DOHH2 (cell line): ENCODE results near the gene INSIG1.

Experiments
- H3F3A ChIP-seq: fragments of 200-600 bp; sonication (generic), shearing (Covaris generic); 2 replicates; pipeline ENCODE4 v1.6.0; 2016; ENCODE audit warnings: antibody characterized with exemption, mild to moderate bottlenecking; ENCODE audit not compliant: control insufficient read depth, insufficient read depth
- H3K27ac ChIP-seq: fragments of 200-600 bp; sonication (generic); 2 replicates; pipeline ENCODE4 v1.5.1; 2014; ENCODE audit warnings: low read depth, mild to moderate bottlenecking, low read length, moderate library complexity
- H3K27me3 ChIP-seq: fragments of 200-600 bp; sonication (generic); 2 replicates; pipeline ENCODE4 v1.6.1; 2014; ENCODE audit warnings: mild to moderate bottlenecking, low read length, mixed read lengths; ENCODE audit not compliant: control insufficient read depth
- H3K36me3 ChIP-seq: fragments of 200-600 bp; sonication (generic); 2 replicates; pipeline ENCODE4 v1.6.1; 2014; ENCODE audit warnings: mild to moderate bottlenecking, low read length, moderate library complexity, mixed read lengths; ENCODE audit not compliant: control insufficient read depth
- H3K4me1 ChIP-seq: fragments of 200-600 bp; sonication (generic); 2 replicates; pipeline ENCODE4 v1.6.1; 2014; ENCODE audit warnings: mild to moderate bottlenecking, low read length, mixed read lengths; ENCODE audit not compliant: control insufficient read depth
- H3K4me2 ChIP-seq: fragments of 200-600 bp; sonication (generic); 2 replicates; pipeline ENCODE4 v1.6.0; 2014; ENCODE audit warnings: mild to moderate bottlenecking, low read length, moderate library complexity
- H3K4me3 ChIP-seq: fragments of 200-600 bp; sonication (generic); 2 replicates; pipeline ENCODE4 v1.5.1; 2014; ENCODE audit warnings: mild to moderate bottlenecking, low read length, mixed read lengths
- H3K79me2 ChIP-seq: fragments of 200-600 bp; sonication (generic); 2 replicates; pipeline ENCODE4 v1.6.1; 2014; ENCODE audit warnings: mild to moderate bottlenecking, low read length, mixed read lengths; ENCODE audit not compliant: control insufficient read depth
- H3K9me2 ChIP-seq: fragments of 200-600 bp; sonication (generic); replicated peaks from 2 replicates; pipeline ENCODE4 v1.6.1; 2014; ENCODE audit warnings: mild to moderate bottlenecking, low read length, mixed read lengths; ENCODE audit not compliant: control insufficient read depth
- H3K9me3 ChIP-seq: fragments of 200-600 bp; sonication (generic); 2 replicates; pipeline ENCODE4 v1.6.1; 2014; ENCODE audit warnings: antibody characterized with exemption, low read length, mixed read lengths; ENCODE audit not compliant: control insufficient read depth, insufficient read depth
- H4K20me1 ChIP-seq: fragments of 200-600 bp; sonication (generic); 2 replicates; pipeline ENCODE4 v1.6.0; 2014; ENCODE audit warnings: low read depth, mild to moderate bottlenecking, antibody characterized with exemption, low read length, moderate library complexity; ENCODE audit not compliant: control insufficient read depth, insufficient read depth
- CTCF ChIP-seq: fragments of 200-600 bp; sonication (generic); IDR thresholded peaks from one replicate; pipeline ENCODE4 v1.5.1; 2014; ENCODE audit warnings: antibody characterized with exemption, mild to moderate bottlenecking, low read depth, low read length; ENCODE audit not compliant: poor library complexity, severe bottlenecking
- EZH2phosphoT487 ChIP-seq: fragments of 200-600 bp; sonication (generic); IDR thresholded peaks from 2 replicates; pipeline ENCODE4 v1.6.1; 2017; ENCODE audit warnings: borderline replicate concordance, mild to moderate bottlenecking, antibody characterized with exemption, low read length, moderate library complexity, mixed read lengths

INSIG1 gene

GRCh38 chr7:155293721-155294510 lies 3.8 kb upstream of the INSIG1 start:
- peaks cover 4% of the 10 kb centered on the region; the same call in 1 of the 2 replicates for H4K20me1 ChIP-seq
- no peaks in the 10 kb centered on the region for H3K27me3 ChIP-seq
- TF ChIP-seq CTCF (no peak), EZH2phosphoT487 (no peak)
- H3K79me2 ChIP-seq = peaks cover 23% of the 10 kb centered on the region
- H3K9me3 ChIP-seq = peaks cover 10% of the 10 kb centered on the region; the same call in 1 of the 2 replicates
- peaks cover 29% of the 10 kb centered on the region for H3K4me1 ChIP-seq
- peaks cover 12% of the 10 kb centered on the region; the same call in 1 of the 2 replicates for H3F3A ChIP-seq
- no peak overlapping the region for H3K27ac ChIP-seq
- no peaks in the 10 kb centered on the region for H3K9me2 ChIP-seq
- H3K4me3 ChIP-seq = no peak overlapping the region
- peaks cover 25% of the 10 kb centered on the region for H3K36me3 ChIP-seq
- H3K4me2 ChIP-seq = no peak overlapping the region

DNA sequence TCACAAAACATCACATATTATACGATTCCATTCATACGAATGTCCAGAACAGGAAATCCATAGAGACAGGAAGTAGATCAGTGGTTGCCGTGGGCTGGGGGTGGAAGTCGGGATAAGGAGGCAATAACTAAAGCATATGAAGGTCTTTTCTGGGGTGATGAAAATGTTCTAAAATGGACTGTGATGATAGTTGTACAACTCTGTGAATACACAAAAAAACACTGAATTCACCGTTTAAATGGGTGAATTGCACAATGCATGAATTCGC lies 3.2 kb upstream of the INSIG1 start:
- H4K20me1 ChIP-seq = peaks cover 9% of the 10 kb centered on the region
- no peaks in the 10 kb centered on the region for H3K27me3 ChIP-seq
- H3K4me2 ChIP-seq = no peak overlapping the region
- no peaks in the 10 kb centered on the region for H3K9me2 ChIP-seq
- H3K9me3 ChIP-seq = peaks cover 10% of the 10 kb centered on the region; the same call in 1 of the 2 replicates
- peaks cover 12% of the 10 kb centered on the region; the same call in 1 of the 2 replicates for H3F3A ChIP-seq
- no peak overlapping the region for H3K4me3 ChIP-seq
- TF ChIP-seq CTCF = no peak
- no peak for TF ChIP-seq EZH2phosphoT487
- H3K79me2 ChIP-seq = peaks cover 29% of the 10 kb centered on the region
- no peak overlapping the region for H3K27ac ChIP-seq
- peaks cover 30% of the 10 kb centered on the region for H3K36me3 ChIP-seq
- peaks cover 30% of the 10 kb centered on the region for H3K4me1 ChIP-seq

- no peaks in the 10 kb centered on the region for H3K9me2 ChIP-seq
- peak overlapping the region; percentile 76 for H3K4me3 ChIP-seq
- H3K79me2 ChIP-seq = peaks cover 39% of the 10 kb centered on the region
- H3F3A ChIP-seq = peaks cover 12% of the 10 kb centered on the region; the same call in 1 of the 2 replicates
- H3K9me3 ChIP-seq = peaks cover 10% of the 10 kb centered on the region; the same call in 1 of the 2 replicates
- H3K4me2 ChIP-seq = peak overlapping the region; percentile 94
- peak overlapping the region; percentile 87; the same call in 1 of the 2 replicates for H3K27ac ChIP-seq
- TF ChIP-seq CTCF = no peak
- TF ChIP-seq EZH2phosphoT487 = no peak
- H3K4me1 ChIP-seq = peaks cover 41% of the 10 kb centered on the region
- peaks cover 19% of the 10 kb centered on the region for H4K20me1 ChIP-seq
- peaks cover 41% of the 10 kb centered on the region for H3K36me3 ChIP-seq
- H3K27me3 ChIP-seq = no peaks in the 10 kb centered on the region
These were observed 2.2 kb upstream of the INSIG1 start for GRCh38 chr7:155295511-155295910.
